Body of pancreas (tissue), 4 donors: Measurements from ENCODE around the gene RPRD1B. TPM values are rescaled to one million over a fixed set of nuclear protein-coding genes. Genes with fewer than 3 reads are reported as not detected.

ENCODE experiments used
- ATAC-seq: fragments of 150-250 bp; one replicate; pipeline ENCODE4 v1.9.1; 2016
- DNase-seq, 4 donors: peaks; one replicate each; pipeline ENCODE4 v3.0.0-alpha.2; 2019
- H3K27ac ChIP-seq, 4 donors: fragments of 200-600 bp; sonication (generic); 1 replicate in 3 of 4; 2 replicates in 1 of 4; pipeline versions ENCODE4 v1.5.1 to v1.6.1; 2016 to 2019; ENCODE audit warnings: mild to moderate bottlenecking in 1 of 4, mixed read lengths in 1 of 4, moderate library complexity in 1 of 4
- H3K27me3 ChIP-seq, 2 donors: fragments of 200-600 bp; sonication (generic); one replicate each; pipeline ENCODE4 v1.6.0; 2016; ENCODE audit warnings: mild to moderate bottlenecking in 1 of 2
- H3K36me3 ChIP-seq, 2 donors: fragments of 200-600 bp; sonication (generic); replicated peaks in 1 of 2; 2 replicates each; pipeline ENCODE4 v1.5.1; 2016; ENCODE audit warnings: low read depth in 2 of 2; ENCODE audit not compliant: insufficient read depth in 1 of 2
- H3K4me1 ChIP-seq: fragments of 200-600 bp; sonication (generic); one replicate; pipeline ENCODE4 v1.6.0; 2016
- H3K4me3 ChIP-seq, 2 donors: fragments of 200-600 bp; sonication (generic); 1 replicate in 1 of 2; 2 replicates in 1 of 2; pipeline ENCODE4 v1.5.1; 2016 to 2019
- H3K9me3 ChIP-seq, 3 donors: fragments of 200-600 bp; sonication (generic); 1 replicate in 2 of 3; 2 replicates in 1 of 3; pipeline ENCODE4 v1.5.1; 2016
- CTCF ChIP-seq, 7 experiments: fragments of 450-650 bp in 4 of 7; fragments of 200-600 bp in 3 of 7; sonication (generic) in 3 of 7; IDR thresholded peaks; one replicate each; pipeline ENCODE4 v1.5.1; 2016 to 2019; ENCODE audit warnings: antibody characterized with exemption in 7 of 7
- POLR2A ChIP-seq, 3 donors: fragments of 450-650 bp; IDR thresholded peaks; one replicate each; pipeline ENCODE4 v1.6.1; 2016; ENCODE audit warnings: antibody characterized with exemption in 3 of 3, mild to moderate bottlenecking in 2 of 3
- WGBS, 2 donors: methylation state at CpG; one replicate each; pipeline ENCODE4 v1.1.5; 2017; 5-methylcytosine and 5-hydroxymethylcytosine counted together
- intact Hi-C: fragments of 100-400 bp; cut with DNase I; formaldehyde crosslinking; loops from one replicate; pipeline ENCODE4 v1.15.1; 2023
- small RNA-seq: library from RNA; depleted of rRNA; stranded (forward); fragments of <200 nt; gene quantifications from one replicate; pipeline ENCODE3, GENCODE V24; 2016
- total RNA-seq, 2 donors: library from RNA; depleted of rRNA; stranded (reverse); fragments of >200 nt; gene quantifications; one replicate each; pipeline ENCODE4 v1.1.0, GENCODE V29; 2016

The RPRD1B gene
- total RNA-seq, 2 donors from 2014 or later: 8.8 to 12.5 TPM

- Histone ChIP-seq H3K4me3 (no peak overlapping the region), H3K4me1 (peaks cover 26% of the 10 kb centered on the region), H3K9me3 (no peaks in the 10 kb centered on the region), H3K27me3 (no peaks in the 10 kb centered on the region), H3K36me3 (no peaks in the 10 kb centered on the region), H3K27ac (no peak overlapping the region)
- ATAC-seq (no peak), DNase-seq (no peak)
- 81% methylated on average over 22 to 23 of the region's 23 CpGs for WGBS, 2 donors
- intact Hi-C loops: no loop called here
- TF ChIP-seq POLR2A (IDR thresholded peaks at IDR 0.05) (no peak), CTCF (IDR thresholded peaks at IDR 0.05) (no peak)
Measured at GRCh38 chr20:38141204-38141888, 107.8 kb downstream of the RPRD1B start.

Small RNAs within 50 kb of the gene (small RNA-seq; reads per million reads assigned to genes)
- gene RN7SL237P: not detected

Other genes with a start within 250 kb of the RPRD1B start
- 1 to 10 TPM; 5.3 to 7.0 TPM for gene VSTM2L, start 130.6 kb upstream of the RPRD1B start, total RNA-seq
- 10 to 100 TPM; 12.2 to 14.0 TPM for gene TTI1, start 290 bp upstream of the RPRD1B start, total RNA-seq
- 10 to 100 TPM; 17.1 to 27.5 TPM for gene TGM2, start 131.5 kb downstream of the RPRD1B start, total RNA-seq
- gene KIAA1755, start 227.0 kb downstream of the RPRD1B start, total RNA-seq: under 1 TPM; 0.78 to 0.99 TPM